ENCODE measurements around the gene GALNT2.

The GALNT2 gene

DNA sequence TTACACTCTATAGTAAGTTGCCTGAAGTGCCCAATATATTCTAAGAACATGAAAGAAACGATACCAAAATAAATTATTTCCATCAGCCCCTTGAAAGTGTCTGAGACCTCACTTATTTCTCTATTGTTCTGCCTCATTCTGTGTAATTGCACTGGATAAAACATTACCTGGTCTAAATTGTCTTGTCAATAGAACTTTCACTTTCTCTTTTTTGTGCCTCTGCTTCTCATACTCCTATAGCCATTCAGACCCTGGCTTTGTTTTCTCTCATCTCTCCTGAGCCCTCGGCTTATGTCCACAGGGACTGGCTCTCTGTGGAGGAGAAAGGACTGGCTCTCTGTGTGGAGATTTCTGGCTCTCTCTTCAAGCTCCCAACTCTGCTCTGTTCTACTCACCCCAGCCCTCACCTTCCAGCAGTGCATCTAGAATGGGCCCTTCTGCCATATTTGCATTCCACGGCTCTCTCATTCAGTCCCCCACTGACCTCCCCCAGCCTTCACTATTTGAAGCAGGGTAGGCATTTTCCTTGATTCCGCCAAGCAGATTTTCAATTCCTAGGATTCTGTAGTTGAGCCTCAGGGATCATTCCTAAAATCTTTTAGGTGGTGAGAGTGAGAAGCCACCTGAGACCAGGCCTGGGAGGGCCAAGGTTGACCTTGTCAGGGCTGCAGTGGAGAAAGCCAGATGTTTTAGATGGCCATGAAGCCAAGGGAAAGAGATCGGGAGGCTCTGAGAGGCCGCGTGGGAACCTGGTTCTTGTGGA is 15.9 kb upstream of the GALNT2 start:
- DNase-seq (ENCODE audit: low read depth), result no peak

- no peak for DNase-seq (ENCODE audit: low read depth)
Measured at GRCh38 chr1:230052018-230052417, 15.0 kb upstream of the GALNT2 start.

GRCh38 chr1:230052665-230053064 is 14.4 kb upstream of the GALNT2 start:
- no peak for DNase-seq (ENCODE audit: low read depth)

- no peak for DNase-seq (ENCODE audit: low read depth)
Measured at GRCh38 chr1:230054092-230054749, 12.8 kb upstream of the GALNT2 start.

DNA sequence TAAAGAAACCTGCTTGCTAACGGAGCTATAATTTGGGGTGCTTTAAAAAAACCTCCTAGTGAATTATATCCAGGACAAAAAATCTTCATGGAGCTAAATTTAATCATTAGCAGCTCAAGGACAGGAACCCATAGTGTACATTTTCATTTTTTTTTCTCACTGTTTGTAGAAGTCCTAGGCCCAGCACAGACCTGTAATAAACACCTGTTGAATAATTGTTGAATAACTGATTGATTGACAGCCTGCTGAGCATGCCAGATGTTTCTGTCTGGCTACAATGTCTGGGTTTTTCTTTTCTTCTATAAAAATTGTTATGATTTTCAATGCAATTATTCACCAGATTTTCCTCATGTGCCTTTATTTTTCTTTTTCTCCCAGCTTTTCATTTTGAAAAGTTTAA is 10.9 kb upstream of the GALNT2 start:
- DNase-seq (ENCODE audit: low read depth), result no peak

GRCh38 chr1:230057100-230057499 is 9.9 kb upstream of the GALNT2 start:
- no peak for DNase-seq (ENCODE audit: low read depth)

DNA sequence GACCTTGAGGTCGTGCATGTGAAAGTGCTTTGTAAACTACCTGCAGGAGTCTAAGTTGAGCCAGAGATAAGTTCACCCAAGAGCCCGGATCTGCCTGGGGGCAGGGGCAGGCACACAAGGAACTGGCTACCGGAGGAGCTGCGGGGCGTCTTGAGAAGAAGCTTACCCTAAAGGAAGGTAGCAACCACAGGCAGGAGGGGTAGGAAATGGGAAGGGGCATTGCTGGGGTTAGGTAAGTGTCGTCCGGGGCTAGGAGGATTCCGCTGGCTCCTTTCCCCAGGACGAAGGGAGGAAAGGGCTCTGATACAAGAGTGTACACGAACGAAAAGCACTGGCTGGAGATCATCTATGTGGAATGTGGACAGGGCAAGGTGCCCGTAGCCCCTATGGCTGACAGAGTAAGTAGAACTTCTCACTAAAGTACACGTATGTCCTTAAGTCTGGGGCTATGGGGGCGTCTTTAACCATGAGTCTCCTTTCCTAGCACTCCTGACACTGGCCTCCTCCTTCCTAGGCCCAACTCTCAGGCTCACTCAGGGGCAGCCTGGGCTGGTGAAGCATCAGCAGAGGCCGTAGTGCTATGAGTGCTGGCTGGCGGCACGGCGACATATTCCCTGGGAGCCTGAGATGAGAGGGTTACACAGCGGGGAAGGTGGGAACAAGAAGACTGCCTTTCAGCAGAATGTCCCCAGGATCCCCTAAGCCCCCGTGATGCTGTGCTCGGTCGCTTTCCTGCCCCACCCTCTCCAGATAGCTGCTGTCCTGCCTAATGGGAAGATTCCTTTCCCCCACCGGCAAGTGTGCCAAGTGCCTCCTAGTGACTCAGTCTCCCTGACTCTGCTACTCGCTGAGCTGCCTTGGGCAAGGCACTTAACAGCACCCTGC is 9.1 kb upstream of the GALNT2 start:
- DNase-seq (ENCODE audit: low read depth), result no peak

DNA sequence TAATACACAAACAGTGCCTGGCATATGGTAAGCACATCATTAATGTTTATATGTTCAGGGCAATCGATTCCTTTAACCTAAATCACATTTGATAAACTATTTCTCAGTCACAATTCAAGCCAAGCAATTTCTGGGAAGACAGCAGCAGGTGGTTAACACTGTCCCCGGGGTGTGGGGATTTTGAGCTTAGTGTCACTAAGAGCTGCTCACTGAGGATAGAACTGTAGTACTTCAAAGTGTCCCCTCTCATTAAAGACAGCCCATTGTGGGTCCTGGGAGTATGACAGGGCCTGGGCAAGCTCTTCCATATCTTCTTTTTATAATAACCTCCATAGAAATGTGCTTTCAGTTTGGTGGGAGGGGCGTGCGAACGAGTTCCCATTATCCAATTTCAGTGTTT is 8.4 kb upstream of the GALNT2 start:
- no peak for DNase-seq (ENCODE audit: low read depth)

GRCh38 chr1:230061801-230062200 is 5.2 kb upstream of the GALNT2 start:
- no peak for DNase-seq (ENCODE audit: low read depth)

GRCh38 chr1:230062521-230062920 is 4.5 kb upstream of the GALNT2 start:
- DNase-seq (ENCODE audit: low read depth), result no peak

- DNase-seq (ENCODE audit: low read depth), result no peak
Measured at GRCh38 chr1:230064283-230064682, 2.8 kb upstream of the GALNT2 start.

DNA sequence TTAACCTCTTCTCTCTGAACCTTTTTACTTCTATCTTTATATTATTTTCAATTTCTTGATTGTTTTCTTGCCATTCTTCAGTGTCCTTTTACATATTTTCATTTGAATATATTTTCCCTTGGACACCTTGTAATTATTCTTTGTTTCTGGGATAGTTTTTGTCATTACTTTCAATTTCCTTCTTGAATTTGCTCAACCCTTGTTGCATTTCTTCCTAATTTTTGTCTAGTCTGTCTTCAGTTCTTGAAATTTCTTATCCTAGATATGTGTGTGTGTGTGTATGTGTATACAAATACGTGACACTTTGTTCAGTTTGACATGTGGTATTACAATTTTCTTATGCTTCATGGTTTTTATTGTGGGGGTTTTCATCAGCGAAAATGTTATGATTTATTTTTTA is 1.9 kb upstream of the GALNT2 start:
- no peak for DNase-seq (ENCODE audit: low read depth)

DNA sequence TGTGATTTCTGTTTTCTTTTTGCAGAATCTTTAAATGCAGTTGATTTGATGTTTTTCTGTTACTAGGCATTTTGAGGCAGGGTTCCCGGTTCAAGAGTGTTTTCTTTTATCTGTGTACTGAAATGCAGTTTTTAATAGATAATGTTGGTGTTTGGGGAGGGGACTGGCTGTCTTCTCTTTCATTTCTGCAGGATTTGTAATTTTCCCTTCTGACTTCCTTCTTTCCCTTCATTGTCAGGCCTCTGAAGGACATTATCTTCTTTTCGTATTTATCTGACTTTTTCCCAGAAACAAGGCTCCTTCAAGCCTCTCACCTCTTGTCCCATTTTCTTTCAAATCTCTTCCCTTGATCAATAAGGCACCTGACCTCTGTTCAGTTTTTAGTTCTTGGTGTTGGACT is 1.5 kb upstream of the GALNT2 start:
- no peak for DNase-seq (ENCODE audit: low read depth)

GRCh38 chr1:230066031-230066430 is 1.0 kb upstream of the GALNT2 start:
- no peak for DNase-seq (ENCODE audit: low read depth)

DNA sequence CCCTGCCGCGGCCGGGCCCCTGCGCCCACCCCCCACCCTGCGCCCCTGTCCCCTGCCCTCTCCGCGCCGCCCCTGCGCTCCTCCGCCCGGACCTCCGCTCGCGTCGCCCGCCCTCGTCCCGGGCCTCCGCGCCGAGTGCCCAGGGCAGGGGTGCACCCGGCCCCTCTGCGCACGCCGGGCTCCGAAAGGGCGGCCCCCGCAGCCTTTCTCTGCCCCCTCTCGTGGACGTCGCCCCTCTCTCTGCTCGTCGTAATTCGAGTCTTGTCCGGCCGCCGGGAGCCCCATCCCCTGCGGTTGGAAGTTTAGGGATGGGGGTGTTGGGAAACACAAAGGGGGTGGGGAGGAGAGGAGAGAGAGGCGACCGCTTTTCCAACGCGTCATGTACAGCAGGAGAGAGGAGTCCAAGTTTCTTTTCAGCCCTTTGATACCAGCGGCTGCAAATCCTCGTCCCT is 407 bp downstream of the GALNT2 start:
- DNase-seq (ENCODE audit: low read depth), result no peak

DNA sequence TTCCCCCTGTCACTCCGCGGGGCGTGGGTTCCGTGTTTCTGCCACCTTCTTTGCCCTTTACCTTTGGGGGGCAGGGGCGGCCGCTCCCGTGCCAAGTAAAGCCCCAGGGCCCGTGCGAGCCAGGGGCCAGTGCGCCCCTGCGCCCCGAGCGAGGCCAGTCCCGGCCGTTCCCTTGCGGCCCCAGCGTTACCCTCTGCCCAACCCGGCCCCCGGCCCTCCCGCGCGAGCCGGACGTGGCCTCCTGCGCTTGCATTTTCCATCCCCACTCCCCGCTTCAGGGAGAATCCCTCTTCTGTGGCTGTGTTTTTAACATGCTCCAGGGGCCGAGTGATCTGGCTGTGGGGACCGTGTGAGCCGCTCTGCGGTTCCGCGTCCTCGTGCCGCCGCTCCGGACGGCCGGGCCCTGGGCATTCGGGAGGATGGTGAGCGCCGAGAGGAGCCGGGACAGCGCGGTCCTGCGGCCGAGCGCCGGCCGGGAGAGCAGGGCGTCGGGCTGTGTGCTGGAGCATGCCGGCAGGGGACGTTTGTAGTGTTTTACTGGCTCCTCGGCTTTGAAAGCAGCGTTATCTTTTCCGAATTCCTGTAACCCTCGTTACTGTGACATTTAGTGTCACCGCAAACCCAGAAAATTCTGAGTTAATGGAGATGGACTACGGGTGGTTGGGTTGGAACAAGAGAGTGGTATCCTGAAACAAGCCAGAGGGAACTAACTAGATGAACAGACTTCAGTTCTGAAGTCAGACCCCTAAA is 1.0 kb downstream of the GALNT2 start:
- DNase-seq (ENCODE audit: low read depth), result no peak

GRCh38 chr1:230068621-230068873 is 1.5 kb downstream of the GALNT2 start:
- no peak for DNase-seq (ENCODE audit: low read depth)

DNA sequence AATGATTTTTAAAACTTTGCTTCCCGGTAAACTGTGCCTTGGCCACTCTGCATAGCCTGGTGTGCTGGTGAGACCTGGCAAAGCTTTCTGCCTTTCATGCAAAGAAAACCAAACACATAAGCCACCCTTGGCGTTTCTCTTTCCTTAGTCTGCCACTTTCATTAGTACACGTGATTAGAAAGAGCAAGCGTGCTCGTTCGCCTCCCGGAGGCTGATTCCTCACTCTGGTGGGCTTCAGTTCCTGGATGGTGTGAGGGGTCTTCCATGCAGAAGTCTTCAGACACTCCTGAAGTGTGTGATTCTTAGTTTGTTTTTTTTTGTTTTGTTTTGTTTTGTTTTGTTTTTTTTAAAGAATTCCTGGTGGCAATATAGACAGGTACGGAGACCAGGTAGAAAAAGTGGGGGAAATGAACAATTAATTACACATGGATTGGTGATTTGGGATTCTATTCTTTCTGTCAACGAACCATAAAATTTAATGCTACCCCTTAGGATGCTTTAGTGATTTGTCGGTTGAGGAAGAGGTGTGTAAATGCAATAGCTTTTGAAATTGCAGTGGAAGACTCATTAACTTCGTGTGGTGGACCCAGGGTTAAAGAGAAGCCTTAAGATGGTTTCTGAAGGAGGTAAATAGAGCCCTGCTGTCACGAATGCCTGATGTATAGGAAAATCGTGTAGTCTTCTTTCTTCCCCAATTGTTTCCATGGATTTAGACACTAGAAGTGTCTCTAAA is 2.1 kb downstream of the GALNT2 start:
- DNase-seq (ENCODE audit: low read depth), result no peak

DNA sequence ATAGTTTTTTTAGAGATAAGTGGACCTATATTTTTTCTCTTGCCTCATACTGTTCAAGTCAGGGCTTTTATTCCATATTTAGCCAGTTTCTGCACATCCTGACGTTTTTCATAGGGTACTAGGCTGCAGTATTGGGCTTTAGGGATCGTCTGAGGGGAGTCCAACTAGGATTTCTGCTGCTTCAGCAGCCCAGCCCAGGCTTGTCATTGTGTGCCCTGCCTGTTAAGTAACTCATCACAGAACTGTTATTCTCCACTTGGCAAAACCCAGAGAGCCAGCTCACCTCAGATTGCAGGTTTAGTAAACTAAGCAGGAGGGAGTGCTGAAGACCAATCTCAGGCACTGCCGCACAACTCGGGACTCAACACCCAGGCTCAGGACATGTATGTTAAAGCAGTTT is 2.8 kb downstream of the GALNT2 start:
- DNase-seq (ENCODE audit: low read depth), result no peak

GRCh38 chr1:230070321-230071208 is 3.5 kb downstream of the GALNT2 start:
- DNase-seq (ENCODE audit: low read depth), result no peak

- DNase-seq (ENCODE audit: low read depth), result no peak
Measured at GRCh38 chr1:230071316-230071715, 4.3 kb downstream of the GALNT2 start.

All from HS-27A (cell line).